HG02981 (cell line): ENCODE results near the gene SPNS1.
"Not testable (repeated sequence)": the region's sequence is repeated elsewhere in the genome, so short reads cannot be mapped to it uniquely, and the experiment has no call there.

ENCODE experiments used
- ATAC-seq: cut with Tn5 transposase; IDR thresholded peaks from one replicate; pipeline ENCODE4 v1.9.1; 2021; ENCODE audit warnings: mild to moderate bottlenecking, moderate library complexity; ENCODE audit not compliant: unreplicated experiment

Gene SPNS1, protein sequence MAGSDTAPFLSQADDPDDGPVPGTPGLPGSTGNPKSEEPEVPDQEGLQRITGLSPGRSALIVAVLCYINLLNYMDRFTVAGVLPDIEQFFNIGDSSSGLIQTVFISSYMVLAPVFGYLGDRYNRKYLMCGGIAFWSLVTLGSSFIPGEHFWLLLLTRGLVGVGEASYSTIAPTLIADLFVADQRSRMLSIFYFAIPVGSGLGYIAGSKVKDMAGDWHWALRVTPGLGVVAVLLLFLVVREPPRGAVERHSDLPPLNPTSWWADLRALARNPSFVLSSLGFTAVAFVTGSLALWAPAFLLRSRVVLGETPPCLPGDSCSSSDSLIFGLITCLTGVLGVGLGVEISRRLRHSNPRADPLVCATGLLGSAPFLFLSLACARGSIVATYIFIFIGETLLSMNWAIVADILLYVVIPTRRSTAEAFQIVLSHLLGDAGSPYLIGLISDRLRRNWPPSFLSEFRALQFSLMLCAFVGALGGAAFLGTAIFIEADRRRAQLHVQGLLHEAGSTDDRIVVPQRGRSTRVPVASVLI

DNA sequence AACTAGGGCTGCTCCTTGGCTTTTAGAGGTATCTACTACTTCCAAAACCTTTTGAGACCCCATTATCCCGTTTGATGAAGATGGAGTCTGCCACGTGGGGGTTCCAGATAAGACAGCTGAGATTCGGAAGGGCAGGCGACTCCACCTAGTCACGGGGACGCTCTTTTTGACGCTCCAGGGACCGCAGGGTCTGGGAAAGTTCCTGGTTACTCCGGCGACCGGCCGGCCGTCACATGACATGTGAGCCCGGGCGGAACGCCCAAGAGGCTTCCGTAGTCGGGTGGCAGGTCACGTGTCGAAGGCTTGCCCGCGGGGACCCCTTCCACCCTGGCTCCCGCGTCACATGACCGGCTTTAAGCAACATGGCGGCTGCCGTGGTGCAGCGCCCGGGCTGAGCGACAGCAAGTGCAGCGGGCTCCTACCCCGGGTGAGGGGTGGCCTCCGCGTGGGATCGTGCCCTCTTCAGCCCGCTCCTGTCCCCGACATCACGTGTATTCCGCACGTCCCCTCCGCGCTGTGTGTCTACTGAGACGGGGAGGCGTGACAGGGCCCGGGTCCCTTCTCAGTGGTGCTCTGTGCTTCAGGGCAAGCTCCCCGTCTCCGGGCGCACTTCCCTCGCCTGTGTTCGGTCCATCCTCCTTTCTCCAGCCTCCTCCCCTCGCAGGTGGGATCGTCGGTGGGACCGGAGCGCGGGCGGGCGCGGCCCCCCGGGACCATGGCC lies at the start of gene SPNS1:
Gene SPNS1, plus strand, starts transcription at position 342 of the 721 bp plus-strand sequence. Its CDS starts 374 bp downstream, at position 716.
- peak; percentile 85 for ATAC-seq

DNA sequence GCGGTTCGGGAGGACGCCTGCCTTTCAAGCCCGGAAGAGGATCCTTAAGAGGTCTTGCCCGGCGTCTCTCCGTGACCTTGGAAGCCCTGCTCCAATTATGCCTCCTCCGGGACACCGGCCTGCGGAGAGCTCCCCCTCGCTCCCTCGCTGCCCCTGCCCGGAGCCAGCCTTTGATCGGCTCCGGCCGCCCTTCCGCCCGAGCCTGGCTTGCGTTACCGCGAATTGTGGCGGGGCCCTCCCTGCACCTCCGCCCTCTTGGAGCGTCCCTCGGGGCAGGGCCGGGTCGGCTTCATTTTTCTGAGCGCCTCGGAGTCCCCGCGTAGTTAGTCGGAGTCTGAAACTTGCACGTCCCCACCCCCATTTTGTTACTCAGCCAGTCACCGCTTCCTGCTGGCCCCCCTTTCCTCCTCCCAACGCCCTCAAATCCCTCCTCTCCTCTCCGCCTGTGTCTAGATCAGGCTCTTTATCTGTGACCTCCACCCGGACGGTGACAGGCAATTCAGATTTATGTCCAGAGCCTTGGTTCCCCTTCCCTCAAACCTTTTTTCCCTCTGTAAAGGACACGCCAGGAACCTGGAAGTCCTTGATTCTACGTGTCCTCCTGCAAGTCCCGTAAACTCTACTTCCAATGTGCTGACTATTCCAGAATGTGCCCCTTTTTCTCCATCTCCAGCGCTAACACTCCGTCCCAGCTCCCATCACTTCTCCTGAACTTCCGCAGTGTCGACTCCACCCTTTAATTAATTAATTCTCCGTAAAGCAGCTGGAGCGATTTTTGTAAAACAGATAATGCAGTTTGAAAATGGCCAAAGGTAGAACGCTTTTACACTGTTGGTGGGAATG lies 49.0 kb upstream of the SPNS1 start:
- peak; percentile 26 for ATAC-seq

DNA sequence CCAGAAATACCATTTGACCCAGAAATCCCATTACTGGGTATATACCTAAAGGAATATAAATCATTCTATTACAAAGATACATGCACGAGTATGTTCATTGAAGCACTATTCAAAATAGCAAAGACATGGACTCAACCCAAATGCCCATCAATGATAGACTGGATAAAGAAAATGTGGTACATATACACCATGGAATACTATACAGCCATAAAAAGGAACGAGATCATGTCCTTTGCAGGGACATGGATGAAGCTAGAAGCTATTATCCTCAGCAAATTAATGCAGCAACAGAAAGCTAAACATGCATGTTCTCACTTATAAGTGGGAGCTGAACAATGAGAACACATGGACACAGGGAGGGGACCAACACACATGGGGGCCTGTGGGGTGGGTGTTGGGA lies 48.3 kb upstream of the SPNS1 start:
- ATAC-seq: not testable (repeated sequence)

DNA sequence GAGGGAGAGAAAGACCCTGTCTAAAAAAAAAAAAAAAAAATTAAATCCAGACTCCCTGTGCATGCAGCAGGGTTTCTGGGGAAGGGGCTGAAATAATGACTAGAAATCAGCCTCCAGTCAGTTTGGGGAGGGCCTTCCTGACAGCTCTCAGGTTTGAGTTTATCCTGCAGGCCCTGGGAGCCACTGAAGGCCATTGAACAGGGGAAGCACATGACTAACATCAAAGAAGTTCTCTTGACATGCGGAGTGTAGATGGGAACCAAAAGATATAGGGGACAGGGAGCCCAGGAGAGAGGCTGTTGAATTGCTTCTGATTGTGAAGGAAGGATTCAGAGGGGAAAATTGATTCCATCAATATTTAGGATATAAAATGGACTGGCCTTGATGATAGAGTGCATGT lies 46.8 kb upstream of the SPNS1 start:
- no peak for ATAC-seq

DNA sequence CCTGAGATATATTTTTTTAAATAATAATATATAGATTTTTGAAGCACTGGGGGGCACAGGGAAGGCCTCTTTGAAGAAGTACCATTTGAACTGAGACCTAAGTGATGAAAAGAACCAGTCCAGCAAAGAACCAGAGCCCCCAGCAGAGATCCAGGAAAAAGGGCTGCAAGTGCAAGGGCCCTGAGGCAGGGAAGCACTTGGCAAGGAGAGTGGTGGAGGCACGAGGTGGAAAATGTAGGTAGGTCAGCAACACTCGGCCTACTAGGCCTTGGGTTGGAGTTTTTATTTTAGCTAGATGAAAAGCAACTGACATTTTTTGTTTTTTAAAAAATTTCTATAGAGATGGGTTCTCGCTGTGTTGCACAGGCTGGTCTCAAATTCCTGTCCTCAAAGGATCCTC lies 44.4 kb upstream of the SPNS1 start:
- no peak for ATAC-seq

DNA sequence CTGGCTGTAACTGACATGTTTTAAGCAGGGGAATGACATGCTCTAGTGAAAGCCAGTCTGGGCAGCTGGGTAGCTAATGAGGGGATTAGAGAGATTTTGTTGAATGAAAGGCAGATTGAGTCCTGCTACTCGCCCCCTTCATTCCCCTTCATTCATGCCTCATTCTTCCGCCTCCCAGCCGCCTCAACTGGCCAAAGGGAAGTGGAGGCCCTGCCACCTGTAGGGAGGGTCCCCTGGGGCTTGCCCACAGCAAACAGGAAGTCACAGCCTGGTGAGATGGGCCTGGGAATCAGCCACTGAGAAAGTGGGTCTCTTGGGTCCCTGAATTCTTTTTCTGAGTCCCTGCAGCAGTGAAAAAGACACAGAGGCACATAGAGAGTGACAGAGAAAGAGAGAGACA lies 43.9 kb upstream of the SPNS1 start:
- no peak for ATAC-seq

DNA sequence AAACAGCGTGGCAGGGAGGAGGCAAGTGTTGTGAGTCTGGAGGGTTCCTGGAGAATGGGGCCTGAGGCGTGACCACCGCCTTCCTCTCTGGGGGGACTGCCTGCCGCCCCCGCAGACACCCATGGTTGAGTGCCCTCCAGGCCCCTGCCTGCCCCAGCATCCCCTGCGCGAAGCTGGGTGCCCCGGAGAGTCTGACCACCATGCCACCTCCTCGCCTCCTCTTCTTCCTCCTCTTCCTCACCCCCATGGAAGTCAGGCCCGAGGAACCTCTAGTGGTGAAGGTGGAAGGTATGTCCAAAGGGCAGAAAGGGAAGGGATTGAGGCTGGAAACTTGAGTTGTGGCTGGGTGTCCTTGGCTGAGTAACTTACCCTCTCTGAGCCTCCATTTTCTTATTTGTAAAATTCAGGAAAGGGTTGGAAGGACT lies 42.8 kb upstream of the SPNS1 start, which contains the start of gene CD19:
Gene CD19, plus strand, starts transcription at position 171 of the 425 bp plus-strand sequence. Its CDS starts 30 bp downstream, at position 201.
- no peak for ATAC-seq

DNA sequence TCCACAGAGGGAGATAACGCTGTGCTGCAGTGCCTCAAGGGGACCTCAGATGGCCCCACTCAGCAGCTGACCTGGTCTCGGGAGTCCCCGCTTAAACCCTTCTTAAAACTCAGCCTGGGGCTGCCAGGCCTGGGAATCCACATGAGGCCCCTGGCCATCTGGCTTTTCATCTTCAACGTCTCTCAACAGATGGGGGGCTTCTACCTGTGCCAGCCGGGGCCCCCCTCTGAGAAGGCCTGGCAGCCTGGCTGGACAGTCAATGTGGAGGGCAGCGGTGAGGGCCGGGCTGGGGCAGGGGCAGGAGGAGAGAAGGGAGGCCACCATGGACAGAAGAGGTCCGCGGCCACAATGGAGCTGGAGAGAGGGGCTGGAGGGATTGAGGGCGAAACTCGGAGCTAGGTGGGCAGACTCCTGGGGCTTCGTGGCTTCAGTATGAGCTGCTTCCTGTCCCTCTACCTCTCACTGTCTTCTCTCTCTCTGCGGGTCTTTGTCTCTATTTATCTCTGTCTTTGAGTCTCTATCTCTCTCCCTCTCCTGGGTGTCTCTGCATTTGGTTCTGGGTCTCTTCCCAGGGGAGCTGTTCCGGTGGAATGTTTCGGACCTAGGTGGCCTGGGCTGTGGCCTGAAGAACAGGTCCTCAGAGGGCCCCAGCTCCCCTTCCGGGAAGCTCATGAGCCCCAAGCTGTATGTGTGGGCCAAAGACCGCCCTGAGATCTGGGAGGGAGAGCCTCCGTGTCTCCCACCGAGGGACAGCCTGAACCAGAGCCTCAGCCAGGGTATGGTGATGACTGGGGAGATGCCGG lies 42.0 kb upstream of the SPNS1 start:
- ATAC-seq: no peak

DNA sequence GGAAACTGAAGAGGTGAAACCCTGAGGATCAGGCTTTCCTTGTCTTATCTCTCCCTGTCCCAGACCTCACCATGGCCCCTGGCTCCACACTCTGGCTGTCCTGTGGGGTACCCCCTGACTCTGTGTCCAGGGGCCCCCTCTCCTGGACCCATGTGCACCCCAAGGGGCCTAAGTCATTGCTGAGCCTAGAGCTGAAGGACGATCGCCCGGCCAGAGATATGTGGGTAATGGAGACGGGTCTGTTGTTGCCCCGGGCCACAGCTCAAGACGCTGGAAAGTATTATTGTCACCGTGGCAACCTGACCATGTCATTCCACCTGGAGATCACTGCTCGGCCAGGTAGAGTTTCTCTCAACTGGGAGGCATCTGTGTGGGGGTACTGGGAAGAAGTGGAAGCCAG lies 41.4 kb upstream of the SPNS1 start:
- no peak for ATAC-seq

DNA sequence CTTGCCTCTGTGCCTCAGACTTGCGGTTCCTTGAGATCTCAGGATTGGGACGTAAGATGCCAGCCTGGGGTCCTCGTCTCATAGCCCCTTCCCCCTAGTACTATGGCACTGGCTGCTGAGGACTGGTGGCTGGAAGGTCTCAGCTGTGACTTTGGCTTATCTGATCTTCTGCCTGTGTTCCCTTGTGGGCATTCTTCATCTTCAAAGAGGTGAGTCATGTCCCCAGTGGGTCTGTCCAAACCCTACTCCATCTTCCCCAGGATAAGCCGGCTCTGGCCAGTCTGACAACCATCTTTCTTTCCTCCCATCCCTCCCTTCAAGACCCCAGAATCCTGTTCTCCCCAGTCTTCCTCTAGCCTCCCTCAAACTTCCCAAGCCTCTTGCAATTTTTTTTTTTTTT lies 39.2 kb upstream of the SPNS1 start:
- no peak for ATAC-seq

DNA sequence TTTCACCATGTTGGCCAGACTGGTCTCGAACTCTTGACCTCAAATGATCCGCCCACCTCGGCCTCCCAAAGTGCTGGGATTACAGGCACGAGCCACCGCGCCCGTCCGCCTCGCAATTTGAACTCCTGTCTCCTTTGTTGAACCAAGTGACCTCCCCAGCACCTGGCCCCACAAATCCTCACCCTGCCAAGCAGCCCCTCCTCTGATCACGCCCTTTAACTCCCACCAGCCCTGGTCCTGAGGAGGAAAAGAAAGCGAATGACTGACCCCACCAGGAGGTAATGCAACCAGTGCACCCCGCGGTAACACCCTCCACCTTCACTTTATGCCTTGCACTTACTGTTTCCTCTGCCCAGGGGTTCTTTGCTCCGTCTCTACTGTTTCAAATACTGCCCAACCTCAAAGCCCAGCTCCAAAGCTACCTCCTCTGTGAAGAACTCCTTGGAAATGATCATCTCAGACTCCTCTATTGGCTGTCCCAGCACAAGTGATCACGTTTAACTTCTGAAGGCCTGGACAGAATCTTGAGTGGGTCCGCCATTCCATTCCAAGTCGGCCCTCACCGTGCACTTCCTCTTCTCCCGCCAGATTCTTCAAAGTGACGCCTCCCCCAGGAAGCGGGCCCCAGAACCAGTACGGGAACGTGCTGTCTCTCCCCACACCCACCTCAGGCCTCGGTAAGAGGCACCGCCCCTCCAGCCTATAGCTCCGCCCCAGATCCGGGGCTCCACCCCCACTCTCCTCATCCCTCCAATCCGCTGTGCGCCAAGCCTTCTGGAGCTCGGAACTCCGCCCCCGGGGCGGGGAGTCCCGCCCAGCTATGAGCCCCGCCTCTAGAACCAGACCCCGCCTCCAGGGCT lies 38.4 kb upstream of the SPNS1 start:
- ATAC-seq: peak; percentile 76

DNA sequence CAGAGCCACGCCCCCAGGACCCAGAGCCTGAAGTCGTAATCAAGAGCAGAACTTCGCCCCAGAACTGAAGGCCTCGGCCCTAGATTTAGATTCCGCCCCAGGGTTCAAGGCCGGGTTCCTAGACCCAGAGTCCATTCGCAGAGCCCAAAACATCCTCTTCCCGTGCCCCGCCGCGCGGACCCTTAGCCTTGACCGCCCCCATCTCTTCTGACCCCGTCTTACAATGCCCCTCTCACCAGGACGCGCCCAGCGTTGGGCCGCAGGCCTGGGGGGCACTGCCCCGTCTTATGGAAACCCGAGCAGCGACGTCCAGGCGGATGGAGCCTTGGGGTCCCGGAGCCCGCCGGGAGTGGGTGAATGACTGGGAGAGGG lies 37.8 kb upstream of the SPNS1 start:
- no peak for ATAC-seq

DNA sequence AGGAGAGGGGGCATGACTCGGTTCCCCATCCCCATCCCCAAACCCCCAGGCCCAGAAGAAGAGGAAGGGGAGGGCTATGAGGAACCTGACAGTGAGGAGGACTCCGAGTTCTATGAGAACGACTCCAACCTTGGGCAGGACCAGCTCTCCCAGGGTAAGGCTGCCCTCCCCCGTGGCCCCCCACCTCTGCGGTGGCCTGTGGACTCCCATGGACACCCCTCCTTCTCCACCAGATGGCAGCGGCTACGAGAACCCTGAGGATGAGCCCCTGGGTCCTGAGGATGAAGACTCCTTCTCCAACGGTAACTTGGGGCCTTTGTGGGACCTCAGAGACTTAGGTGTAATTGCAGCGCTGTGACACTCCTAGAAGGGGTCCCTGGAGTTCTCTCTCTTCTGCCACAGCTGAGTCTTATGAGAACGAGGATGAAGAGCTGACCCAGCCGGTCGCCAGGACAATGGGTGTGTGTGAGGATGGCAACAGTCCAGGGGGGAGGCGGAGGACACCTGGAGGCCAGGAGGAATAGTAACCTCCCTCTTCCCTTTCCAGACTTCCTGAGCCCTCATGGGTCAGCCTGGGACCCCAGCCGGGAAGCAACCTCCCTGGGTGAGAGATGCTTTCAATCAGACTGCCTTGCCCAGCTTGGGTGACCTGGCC lies 37.2 kb upstream of the SPNS1 start:
- no peak for ATAC-seq

DNA sequence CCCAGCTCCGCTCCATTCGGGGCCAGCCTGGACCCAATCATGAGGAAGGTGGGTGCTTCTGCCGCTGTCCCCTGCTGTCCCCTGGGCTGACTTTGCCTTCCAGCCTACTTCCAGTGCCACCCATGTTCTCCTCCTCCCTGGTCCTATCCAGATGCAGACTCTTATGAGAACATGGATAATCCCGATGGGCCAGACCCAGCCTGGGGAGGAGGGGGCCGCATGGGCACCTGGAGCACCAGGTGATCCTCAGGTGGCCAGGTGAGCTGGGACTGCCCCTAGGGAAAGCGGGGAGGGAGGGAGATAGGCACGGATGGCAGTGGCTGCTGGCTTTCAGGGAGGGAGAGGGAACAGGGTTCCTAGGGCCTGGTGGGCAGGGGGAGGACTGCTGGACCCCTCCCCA lies 35.9 kb upstream of the SPNS1 start:
- ATAC-seq: no peak

DNA sequence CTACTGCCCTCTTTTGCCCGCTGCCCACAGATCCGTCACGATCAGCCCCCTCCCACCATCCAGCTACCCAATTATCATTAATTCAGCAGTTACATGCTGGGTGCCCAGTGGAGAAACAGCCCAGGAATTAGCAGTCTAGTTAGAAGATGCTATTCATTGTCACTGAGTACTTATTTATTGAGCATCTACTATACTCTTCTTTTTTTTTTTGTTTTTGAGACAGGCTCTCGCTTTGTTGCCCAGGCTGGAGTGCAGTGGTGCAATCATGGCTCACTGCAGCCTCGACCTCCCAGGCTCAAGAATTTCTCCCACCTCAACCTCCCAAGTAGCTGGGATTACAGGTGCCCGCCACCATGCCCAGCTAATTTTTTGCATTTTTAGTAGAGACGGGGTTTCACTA lies 34.8 kb upstream of the SPNS1 start:
- not testable (repeated sequence) for ATAC-seq

DNA sequence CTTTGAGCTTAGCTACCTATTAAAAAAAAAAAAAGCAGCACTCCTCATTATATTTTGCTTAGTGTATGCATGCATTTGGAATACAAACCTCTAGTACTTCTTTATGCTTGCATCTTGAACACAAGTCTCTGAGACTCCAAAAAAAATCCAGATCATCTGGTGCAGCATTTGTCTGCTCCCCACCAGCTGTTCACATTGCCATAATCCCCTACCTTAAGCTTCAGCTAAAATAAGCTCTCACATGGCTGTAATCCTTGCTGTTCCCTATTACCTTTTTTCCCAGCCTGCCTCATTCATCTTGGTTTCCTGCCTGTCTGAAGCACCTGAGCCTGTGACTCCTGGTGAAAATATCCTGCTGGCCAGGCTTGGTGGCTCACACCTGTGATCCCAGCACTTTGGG lies 31.3 kb upstream of the SPNS1 start:
- no peak for ATAC-seq

DNA sequence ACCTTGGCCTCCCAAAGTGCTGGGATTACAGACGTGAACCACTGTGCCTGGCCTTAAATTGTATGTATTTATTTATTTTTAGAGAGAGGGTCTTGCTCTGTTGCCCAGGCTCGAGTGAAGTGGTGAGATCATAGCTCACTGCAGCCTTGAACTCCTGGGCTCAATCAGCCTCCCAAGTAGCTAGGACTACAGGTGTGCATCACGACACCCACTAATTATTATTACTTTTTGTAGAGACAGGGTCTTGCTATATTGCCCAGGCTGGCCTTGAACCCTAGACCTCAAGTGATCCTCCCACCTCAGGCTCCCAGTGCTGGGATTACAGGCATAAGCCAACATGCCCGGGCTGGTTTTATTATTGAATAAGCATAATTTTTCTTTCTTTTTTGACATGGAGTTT lies 27.9 kb upstream of the SPNS1 start:
- no peak for ATAC-seq

DNA sequence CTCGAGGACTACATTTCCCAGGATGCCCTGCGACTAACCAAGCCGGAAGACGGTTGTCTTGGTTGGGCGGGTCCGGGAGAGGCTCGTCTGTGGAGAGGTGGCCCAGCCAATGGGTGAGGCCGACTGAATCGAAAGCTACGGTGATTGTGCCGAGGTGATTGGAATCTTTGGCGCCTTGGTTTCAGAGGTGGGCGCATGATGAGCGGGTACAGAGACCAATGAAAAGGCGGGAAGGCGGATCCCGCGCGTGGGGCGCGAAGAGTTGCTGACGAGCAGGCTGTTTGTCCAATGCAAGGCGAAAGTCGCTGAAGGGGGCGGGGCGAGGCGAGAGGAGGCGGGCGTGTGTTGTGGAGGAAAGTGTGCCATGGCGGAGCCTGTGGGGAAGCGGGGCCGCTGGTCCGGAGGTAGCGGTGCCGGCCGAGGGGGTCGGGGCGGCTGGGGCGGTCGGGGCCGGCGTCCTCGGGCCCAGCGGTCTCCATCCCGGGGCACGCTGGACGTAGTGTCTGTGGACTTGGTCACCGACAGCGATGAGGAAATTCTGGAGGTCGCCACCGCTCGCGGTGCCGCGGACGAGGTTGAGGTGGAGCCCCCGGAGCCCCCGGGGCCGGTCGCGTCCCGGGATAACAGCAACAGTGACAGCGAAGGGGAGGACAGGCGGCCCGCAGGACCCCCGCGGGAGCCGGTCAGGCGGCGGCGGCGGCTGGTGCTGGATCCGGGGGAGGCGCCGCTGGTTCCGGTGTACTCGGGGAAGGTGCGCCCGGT lies 23.7 kb upstream of the SPNS1 start, which contains the start of gene NFATC2IP:
Gene NFATC2IP, plus strand, starts transcription at position 290 of the 762 bp plus-strand sequence. Its CDS starts 75 bp downstream, at position 365.
- ATAC-seq: peak; percentile 90
